Activated CD8-positive, alpha-beta T cell treated with anti-CD3 and anti-CD28 coated beads, Interleukin-2, amount 10 ng/mL, durations not matched to agents 7 days and 5 days (primary cell): ENCODE data around the gene DCTPP1. TPM values are rescaled to one million over a fixed set of nuclear protein-coding genes. Genes with fewer than 3 reads are reported as not detected.
"Not testable (repeated sequence)": the region's sequence is repeated elsewhere in the genome, so short reads cannot be mapped to it uniquely, and the experiment has no call there.

Experiments used
- ATAC-seq: fragments of 150-1000 bp; cut with Tn5 transposase; one replicate; pipeline ENCODE4 v1.10.0; 2021; ENCODE audit warnings: moderate library complexity
- CTCF ChIA-PET: fragments of 350-600 bp; sonication (Branson Sonifier 250); formaldehyde crosslinking; loops from one replicate; lab custom pipeline; 2021; ENCODE audit warnings: antibody characterized with exemption; lab: Charles Lee
- POLR2A ChIA-PET: fragments of 350-600 bp; sonication (Branson Sonifier 250); formaldehyde crosslinking; loops from one replicate; lab custom pipeline; 2021; ENCODE audit warnings: antibody characterized with exemption; lab: Charles Lee
- DNase-seq: peaks from one replicate; pipeline ENCODE4 v3.0.0-alpha.2; 2020
- H3K27ac Mint-ChIP-seq: one replicate; pipeline ENCODE4 v1.8.0; 2021; ENCODE audit warnings: mild to moderate bottlenecking, mixed read lengths
- H3K27me3 Mint-ChIP-seq: one replicate; pipeline ENCODE4 v1.8.0; 2021; ENCODE audit warnings: low read depth, mixed read lengths
- H3K36me3 Mint-ChIP-seq: one replicate; pipeline ENCODE4 v1.8.0; 2021; ENCODE audit warnings: low read depth, mixed read lengths
- H3K4me1 Mint-ChIP-seq: one replicate; pipeline ENCODE4 v1.8.0; 2021; ENCODE audit warnings: low read depth, mixed read lengths
- H3K4me3 Mint-ChIP-seq: one replicate; pipeline ENCODE4 v1.8.0; 2021; ENCODE audit warnings: mild to moderate bottlenecking, mixed read lengths
- H3K9me3 Mint-ChIP-seq: one replicate; pipeline ENCODE4 v1.8.0; 2022; ENCODE audit warnings: mixed read lengths; ENCODE audit not compliant: insufficient read depth
- total RNA-seq, 2 experiments: library from RNA; stranded (reverse); gene quantifications; one replicate each; pipeline ENCODE4 v1.2.3, GENCODE V29; 2021

DCTPP1 gene
- total RNA-seq, 2 experiments from 2014 or later = 87.3 to 92.8 TPM

DNA sequence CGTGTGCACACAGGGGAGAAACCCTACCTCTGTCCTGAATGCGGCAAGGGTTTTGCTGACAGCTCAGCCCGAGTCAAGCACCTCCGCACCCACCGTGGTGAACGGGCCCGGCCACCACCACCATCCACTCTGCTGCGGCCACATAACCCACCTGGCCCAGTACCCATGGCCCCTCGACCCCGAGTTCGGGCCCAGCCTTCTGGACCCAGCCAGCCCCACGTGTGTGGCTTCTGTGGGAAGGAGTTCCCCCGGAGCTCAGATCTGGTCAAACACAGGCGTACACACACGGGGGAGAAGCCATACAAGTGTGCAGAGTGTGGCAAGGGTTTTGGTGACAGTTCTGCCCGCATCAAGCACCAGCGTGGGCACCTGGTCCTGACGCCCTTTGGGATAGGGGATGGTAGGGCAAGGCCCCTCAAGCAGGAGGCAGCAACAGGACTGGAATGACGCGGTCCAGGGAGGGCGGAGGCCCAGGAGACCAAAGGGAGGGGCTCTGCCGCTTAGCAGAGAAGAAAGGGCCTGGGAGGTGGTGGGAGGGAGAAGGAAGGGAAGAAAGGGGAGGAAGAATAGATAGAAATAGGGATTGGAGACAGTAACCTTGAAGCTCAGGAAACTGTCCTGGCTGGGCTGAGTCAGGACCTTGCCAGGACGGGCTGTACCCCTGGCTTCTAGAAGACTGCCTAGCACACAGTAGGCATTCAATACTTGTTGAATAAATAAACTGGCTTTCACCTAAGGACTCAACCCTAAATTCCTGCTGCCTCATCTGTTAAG, 31.0 kb downstream of the DCTPP1 start:
- Mint-ChIP-seq H3K4me3 (peak overlapping the region; percentile 85), H3K36me3 (peaks cover 31% of the 10 kb centered on the region), H3K27me3 (peaks cover 11% of the 10 kb centered on the region), H3K4me1 (peaks cover 62% of the 10 kb centered on the region), H3K27ac (no peak overlapping the region), H3K9me3 (no peaks in the 10 kb centered on the region)
- POLR2A ChIA-PET = interaction anchor here (1.8 to 2.2 kb wide), 2 partner anchors 9 to 16 kb away, joined by 8 to 9 read pairs; partner anchors contain the start of genes SEPTIN1 and ZNF771
- DNase-seq = no peak
- CTCF ChIA-PET = interaction anchor here (1.0 to 8.9 kb wide), 3 partner anchors 9 to 28 kb away, joined by 3 to 79 read pairs (median 3); partner anchors contain the start of genes SEPTIN1, TBC1D10B and ZNF771
- no peak for ATAC-seq

DNA sequence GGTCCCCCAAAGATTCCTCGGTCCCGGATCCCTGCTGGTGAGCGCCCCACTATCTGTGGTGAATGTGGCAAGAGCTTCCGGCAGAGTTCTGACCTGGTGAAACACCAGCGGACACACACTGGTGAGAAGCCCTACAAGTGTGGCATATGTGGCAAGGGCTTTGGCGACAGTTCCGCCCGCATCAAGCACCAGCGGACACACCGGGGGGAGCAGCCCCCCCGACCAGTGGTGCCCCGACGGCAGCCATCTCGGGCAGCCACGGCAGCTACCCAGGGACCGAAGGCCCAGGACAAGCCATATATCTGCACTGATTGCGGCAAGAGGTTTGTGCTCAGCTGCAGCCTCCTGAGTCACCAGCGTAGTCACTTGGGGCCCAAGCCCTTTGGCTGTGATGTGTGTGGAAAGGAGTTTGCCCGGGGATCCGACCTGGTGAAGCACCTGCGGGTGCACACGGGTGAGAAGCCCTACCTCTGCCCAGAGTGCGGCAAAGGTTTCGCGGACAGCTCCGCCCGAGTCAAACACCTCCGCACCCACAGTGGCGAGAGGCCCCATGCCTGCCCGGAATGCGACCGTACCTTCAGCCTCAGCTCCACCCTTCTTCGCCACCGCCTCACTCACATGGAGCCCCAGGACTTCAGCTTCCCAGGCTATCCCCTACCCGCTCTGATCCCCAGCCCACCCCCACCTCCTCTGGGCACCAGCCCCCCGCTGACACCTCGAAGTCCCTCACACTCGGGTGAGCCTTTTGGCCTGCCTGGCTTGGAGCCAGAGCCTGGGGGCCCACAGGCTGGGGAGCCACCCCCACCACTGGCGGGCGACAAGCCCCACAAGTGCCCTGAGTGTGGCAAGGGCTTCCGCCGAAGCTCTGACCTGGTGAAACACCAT, 31.8 kb downstream of the DCTPP1 start:
- Mint-ChIP-seq H3K4me3 (no peak overlapping the region), H3K4me1 (peaks cover 64% of the 10 kb centered on the region), H3K36me3 (peaks cover 31% of the 10 kb centered on the region), H3K27ac (no peak overlapping the region), H3K27me3 (peaks cover 6% of the 10 kb centered on the region), H3K9me3 (no peaks in the 10 kb centered on the region)
- ATAC-seq (no peak), DNase-seq (no peak)
- POLR2A ChIA-PET = interaction anchor here (1.2 to 2.2 kb wide), 3 partner anchors 9 to 16 kb away, joined by 7 to 9 read pairs (median 8); partner anchors contain the start of genes SEPTIN1 and ZNF771
- CTCF ChIA-PET = interaction anchor here (1.0 to 8.9 kb wide), 2 partner anchors 10 to 27 kb away, joined by 3 to 79 read pairs; partner anchors contain the start of genes TBC1D10B and ZNF771

GRCh38 chr16:30397056-30397455, 32.8 kb downstream of the DCTPP1 start:
- no peaks in the 10 kb centered on the region for H3K9me3 Mint-ChIP-seq
- POLR2A ChIA-PET = interaction anchor here (1.2 kb wide), 1 partner anchor 15 kb away, joined by 7 read pairs; the partner anchor contains the start of gene SEPTIN1

DNA sequence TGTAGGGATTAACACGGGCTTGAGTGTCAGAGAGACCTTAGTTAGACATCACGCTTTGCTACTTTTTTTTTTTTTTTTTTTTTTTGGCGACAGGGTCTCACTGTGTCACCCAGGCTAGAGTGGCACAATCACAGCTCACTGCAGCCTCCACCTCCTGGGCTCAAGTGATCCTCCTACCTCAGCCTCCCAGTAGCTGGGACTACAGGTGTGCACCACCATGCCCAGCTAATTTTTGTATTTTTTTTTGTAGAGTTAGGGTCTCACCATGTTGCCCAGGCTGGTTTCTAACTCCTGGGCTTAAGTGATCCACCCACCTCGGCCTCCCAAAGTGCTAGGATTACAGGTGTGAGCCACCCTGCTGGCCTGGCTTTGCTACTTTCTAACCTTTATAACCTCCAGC, 33.2 kb downstream of the DCTPP1 start:
- H3K9me3 Mint-ChIP-seq, ATAC-seq, H3K27me3 Mint-ChIP-seq, DNase-seq, H3K27ac Mint-ChIP-seq: not testable (repeated sequence)
- CTCF ChIA-PET = interaction anchor here (1.8 to 8.9 kb wide), 3 partner anchors 12 to 28 kb away, joined by 5 to 79 read pairs (median 20); partner anchors contain the start of genes SEPTIN1 and ZNF771
- H3K4me1 Mint-ChIP-seq = peaks cover 62% of the 10 kb centered on the region
- peak overlapping the region; percentile 80 for H3K4me3 Mint-ChIP-seq
- POLR2A ChIA-PET = interaction anchor here (1.1 to 3.3 kb wide), 3 partner anchors 11 to 139 kb away, joined by 3 to 31 read pairs (median 5); partner anchors contain the start of genes SEPTIN1 and ZNF771
- peaks cover 31% of the 10 kb centered on the region for H3K36me3 Mint-ChIP-seq

More at GRCh38 chr16:30397056-30397455, 32.8 kb downstream of the DCTPP1 start:
- no peak for DNase-seq
- Mint-ChIP-seq H3K4me3 (peak overlapping the region; percentile 80), H3K4me1 (peaks cover 64% of the 10 kb centered on the region), H3K36me3 (peaks cover 31% of the 10 kb centered on the region), H3K27me3 (peaks cover 4% of the 10 kb centered on the region), H3K27ac (no peak overlapping the region)
- no peak for ATAC-seq
- CTCF ChIA-PET = interaction anchor here (3.1 to 8.9 kb wide), 2 partner anchors 11 to 14 kb away, joined by 20 to 79 read pairs; partner anchors contain the start of genes SEPTIN1 and ZNF771

GRCh38 chr16:30395992-30396585, 33.7 kb downstream of the DCTPP1 start:
- Mint-ChIP-seq H3K27me3 (no peaks in the 10 kb centered on the region), H3K4me3 (peak overlapping the region; percentile 80), H3K4me1 (peaks cover 60% of the 10 kb centered on the region), H3K36me3 (peaks cover 31% of the 10 kb centered on the region), H3K9me3 (no peaks in the 10 kb centered on the region), H3K27ac (peak overlapping the region; percentile 70)
- CTCF ChIA-PET = interaction anchor here (1.0 to 8.9 kb wide), 5 partner anchors 12 to 34 kb away, joined by 3 to 79 read pairs (median 5); partner anchors contain the start of genes DCTPP1, SEPTIN1 and ZNF771
- no peak for ATAC-seq
- POLR2A ChIA-PET = interaction anchor here (1.1 to 3.3 kb wide), 5 partner anchors 11 to 140 kb away, joined by 3 to 31 read pairs (median 5); partner anchors contain the start of genes SEPTIN1 and ZNF771
- no peak for DNase-seq

GRCh38 chr16:30395155-30395991, 34.5 kb downstream of the DCTPP1 start, which contains the start of gene ZNF48:
TSS of gene ZNF48 (plus strand) at chr16:30395420. CDS start at chr16:30395795, 375 bp downstream.
- ATAC-seq (peak; percentile 77), DNase-seq (peak; percentile 53)
- Mint-ChIP-seq H3K27ac (peak within 1 kb of the TSS; percentile 77), H3K4me3 (peak within 1 kb of the TSS; percentile 91), H3K4me1 (peaks cover 55% of the 10 kb centered on the region), H3K9me3 (no peaks in the 10 kb centered on the region), H3K27me3 (no peaks in the 10 kb centered on the region), H3K36me3 (peaks cover 31% of the 10 kb centered on the region)
- ChIA-PET POLR2A (interaction anchor here (0.6 to 3.3 kb wide), 7 partner anchors 12 to 140 kb away, joined by 3 to 31 read pairs (median 5); partner anchors contain the start of genes CD2BP2, SEPTIN1 and ZNF771), CTCF (interaction anchor here (1.0 to 8.9 kb wide), 5 partner anchors 12 to 35 kb away, joined by 3 to 79 read pairs (median 5); partner anchors contain the start of genes DCTPP1, SEPTIN1 and ZNF771)

DNA sequence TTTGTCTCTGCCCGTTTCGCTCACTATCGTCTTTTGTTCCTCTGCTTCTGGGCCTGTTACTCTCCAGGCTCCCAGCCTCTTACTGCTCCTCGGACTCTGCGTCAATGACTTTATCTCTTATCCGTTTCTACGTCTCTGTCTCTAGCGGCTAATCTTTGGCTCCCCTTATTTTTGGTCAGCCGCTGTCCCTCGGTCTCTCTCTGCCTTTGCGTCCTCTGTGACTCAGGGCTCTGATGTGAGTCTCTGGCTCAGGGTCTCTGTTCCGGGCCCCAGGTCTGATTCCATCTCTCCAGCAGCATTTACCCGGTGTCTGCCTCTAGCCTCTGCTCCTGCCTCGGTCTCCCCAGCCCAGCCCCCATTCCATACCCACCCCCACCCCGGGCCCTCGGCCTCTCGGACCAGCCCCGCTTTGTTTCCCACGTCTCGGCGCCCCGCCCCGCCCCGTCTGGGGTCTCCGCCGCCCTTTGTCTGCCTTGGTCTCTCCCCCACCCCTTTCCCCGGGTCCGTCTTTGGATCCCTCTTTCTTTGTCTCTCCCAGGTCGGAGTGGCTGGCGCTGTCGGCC, 35.2 kb downstream of the DCTPP1 start:
- peak overlapping the region; percentile 77 for H3K27ac Mint-ChIP-seq
- no peaks in the 10 kb centered on the region for H3K9me3 Mint-ChIP-seq
- DNase-seq (no peak), ATAC-seq (no peak)
- peaks cover 50% of the 10 kb centered on the region for H3K4me1 Mint-ChIP-seq
- peaks cover 27% of the 10 kb centered on the region for H3K36me3 Mint-ChIP-seq
- ChIA-PET POLR2A (interaction anchor here (0.7 to 3.3 kb wide), 3 partner anchors 12 to 17 kb away, joined by 3 to 31 read pairs (median 8); partner anchors contain the start of gene SEPTIN1), CTCF (interaction anchor here (1.0 to 8.9 kb wide), 5 partner anchors 12 to 35 kb away, joined by 3 to 79 read pairs (median 5); partner anchors contain the start of genes DCTPP1, SEPTIN1 and ZNF771)
- H3K4me3 Mint-ChIP-seq = peak overlapping the region; percentile 91
- no peaks in the 10 kb centered on the region for H3K27me3 Mint-ChIP-seq

DNA sequence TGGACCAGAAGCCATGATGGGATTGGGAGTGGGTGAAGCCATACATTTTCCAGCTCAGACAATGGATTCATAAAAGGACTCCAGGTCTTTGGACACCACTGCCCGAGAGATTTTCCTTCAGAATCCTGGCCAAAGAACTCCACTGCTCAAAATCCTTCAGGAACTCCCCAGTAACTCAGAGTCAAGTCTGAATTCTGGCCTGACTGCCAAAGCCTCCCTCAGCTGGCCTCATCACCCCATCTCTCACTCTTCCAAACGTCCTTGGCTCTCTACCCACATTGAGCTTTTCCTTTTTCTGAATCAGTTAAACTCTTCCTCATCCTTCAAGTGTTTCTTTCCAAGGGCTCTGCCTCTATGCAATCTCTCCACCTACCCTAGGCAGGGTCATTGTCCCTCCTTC, 46.3 kb downstream of the DCTPP1 start:
- Mint-ChIP-seq H3K4me1 (peaks cover 49% of the 10 kb centered on the region), H3K27ac (peak overlapping the region; percentile 93), H3K9me3 (no peaks in the 10 kb centered on the region), H3K4me3 (peak overlapping the region; percentile 90), H3K27me3 (no peaks in the 10 kb centered on the region), H3K36me3 (peaks cover 38% of the 10 kb centered on the region)
- ATAC-seq (no peak), DNase-seq (no peak)
- POLR2A ChIA-PET = interaction anchor here (0.6 to 3.6 kb wide), 11 partner anchors 9 to 275 kb away, joined by 3 to 31 read pairs (median 6); partner anchors contain the start of genes FBRS, TBC1D10B, ZNF48 and ZNF771
- CTCF ChIA-PET = interaction anchor here (1.2 to 2.8 kb wide), 13 partner anchors 9 to 292 kb away, joined by 3 to 20 read pairs (median 10); partner anchors contain the start of genes DCTPP1, FBRS, TBC1D10B and TBX6
